ENCODE data around the gene COL23A1.
"Not testable (repeated sequence)": the region's sequence is repeated elsewhere in the genome, so short reads cannot be mapped to it uniquely, and the experiment has no call there.

COL23A1 gene

DNA sequence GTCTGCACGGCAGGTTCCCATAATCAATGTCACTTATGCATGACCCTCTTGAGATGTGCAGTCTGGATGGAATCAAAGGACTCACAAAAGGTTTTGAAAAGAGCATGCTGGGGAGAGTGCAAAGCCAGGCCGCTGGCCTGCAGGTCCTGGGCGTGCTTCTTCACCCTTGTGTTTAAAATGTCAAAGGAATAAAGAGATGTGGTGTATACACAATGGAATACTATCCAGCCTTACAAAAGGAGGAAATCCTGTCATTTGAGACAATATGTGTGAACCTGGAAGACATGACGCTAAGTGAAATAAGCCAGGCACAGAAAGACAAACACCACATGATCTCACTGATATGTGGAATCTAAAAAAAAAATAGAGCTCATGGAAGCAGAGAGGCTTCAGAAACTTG lies 220.1 kb downstream of the COL23A1 start:
- no peak for DNase-seq

DNA sequence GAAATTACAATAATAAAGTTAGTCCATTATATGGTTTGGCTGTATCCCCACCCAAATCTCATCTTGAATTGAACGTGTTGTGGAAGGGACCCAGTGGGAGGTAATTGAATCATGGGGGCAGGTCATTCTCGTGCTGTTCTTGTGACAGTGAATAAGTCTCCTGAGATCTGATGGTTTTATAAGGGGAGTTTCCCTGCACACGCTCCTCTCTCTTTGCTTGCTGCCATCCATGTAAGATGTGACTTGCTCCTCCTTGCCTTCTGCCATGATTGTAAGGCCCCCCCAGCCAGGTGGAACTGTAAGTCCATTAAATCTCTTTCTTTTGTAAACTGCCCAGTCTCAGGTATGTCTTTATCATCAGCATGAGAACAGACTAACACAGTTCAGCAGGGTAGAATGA lies 220.7 kb downstream of the COL23A1 start:
- DNase-seq, result not testable (repeated sequence)

DNA sequence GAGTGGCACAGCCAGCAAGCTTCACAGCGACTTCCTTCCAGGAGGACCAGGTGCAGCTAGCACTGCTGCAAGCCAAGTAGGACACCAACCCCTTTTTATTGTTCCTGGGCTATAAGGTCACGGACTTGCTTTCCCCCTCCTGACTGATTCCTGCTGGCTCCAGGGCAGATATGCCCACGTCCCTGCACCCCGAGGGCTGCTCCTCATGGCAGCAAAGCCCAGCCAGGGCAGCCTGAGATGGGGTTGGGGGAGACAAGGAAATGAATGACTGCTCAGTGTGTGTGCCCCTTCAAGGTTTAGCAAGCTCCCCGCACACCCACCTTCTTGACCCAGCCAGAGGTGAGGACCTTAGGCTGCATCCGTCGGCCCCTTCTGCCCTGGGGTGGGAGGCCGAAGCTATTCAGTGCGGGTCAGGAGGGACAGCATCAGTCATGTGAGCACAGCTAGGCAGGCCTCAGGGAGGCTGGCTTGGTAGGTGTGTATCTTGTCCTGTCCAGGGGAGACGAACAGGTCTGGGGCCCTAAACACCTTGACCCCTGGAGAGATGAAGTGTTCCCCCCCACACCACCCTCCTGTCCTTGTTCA lies 221.4 kb downstream of the COL23A1 start:
- no peak for DNase-seq

DNA sequence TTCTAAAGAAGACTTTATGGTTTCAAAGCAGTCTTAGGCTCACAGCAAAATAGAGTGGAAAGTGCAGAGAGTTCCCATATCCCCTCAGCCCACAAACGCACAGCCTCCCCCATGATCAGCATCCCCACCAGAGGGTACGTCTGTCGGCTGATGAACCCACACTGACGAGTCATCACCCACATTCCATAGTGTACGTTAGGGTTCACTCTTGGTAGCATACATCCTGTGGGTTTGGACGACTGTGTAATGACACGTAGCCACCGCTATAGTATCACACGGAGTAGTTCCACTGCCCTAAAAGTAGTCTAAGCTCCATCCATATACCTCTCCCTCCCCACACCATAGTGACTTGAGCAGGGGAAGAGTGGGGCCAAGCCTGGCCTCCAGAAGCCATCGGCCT lies 221.9 kb downstream of the COL23A1 start:
- no peak for DNase-seq

DNA sequence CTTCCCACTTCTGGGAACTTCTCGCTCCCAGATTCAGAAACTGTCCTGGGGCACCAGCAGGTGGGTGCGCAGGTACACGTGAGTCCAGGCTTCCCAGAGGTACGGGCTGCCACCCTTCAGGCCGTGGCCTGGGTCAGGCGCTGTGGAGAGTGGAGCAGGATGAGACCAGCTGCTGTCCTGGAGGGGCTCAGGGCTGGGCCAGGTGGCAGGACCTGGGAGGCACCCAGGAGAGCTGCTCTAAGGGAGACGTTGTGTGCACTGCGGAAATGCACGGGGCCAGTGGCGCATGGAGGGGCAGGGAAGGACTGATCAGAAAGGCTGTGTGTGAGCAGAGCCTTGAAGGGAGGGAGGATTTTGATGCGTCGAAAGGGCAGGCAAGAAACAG lies 222.5 kb downstream of the COL23A1 start:
- no peak for DNase-seq

DNA sequence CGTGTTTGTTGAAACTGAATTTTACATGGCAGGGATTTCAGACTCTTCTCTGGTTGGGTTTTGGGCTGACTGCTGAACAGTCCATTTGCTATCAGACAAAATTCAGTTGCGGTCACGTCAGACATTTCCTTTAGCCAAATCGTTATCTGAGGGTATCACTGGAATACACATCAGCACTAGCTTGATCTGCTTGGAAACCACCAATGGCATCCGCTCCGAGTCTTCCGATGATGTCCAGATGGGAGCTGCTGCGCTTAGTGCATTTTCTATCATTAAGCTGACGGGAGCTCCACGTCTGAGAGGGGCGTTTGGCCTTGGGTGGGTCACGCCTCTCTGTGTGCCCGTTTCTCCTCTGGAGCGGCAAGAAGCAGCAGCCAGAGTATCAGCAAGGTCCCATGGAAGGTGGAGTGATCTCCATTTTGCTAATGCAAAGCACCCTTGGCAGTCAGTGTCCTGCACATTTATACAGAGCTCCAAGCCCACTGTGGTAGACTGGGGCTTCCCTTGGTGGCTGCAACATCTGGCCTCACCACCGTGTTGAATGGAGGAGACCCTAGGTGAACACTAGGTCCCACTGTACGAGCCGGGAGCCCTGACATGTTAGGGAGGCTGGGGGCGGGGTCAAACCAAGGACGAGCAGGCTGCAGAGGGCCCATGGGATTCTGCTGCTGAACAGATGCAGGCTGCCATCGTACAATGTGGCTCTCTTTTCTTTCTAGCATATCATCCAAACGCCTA lies 223.0 kb downstream of the COL23A1 start:
- DNase-seq, result no peak

DNA sequence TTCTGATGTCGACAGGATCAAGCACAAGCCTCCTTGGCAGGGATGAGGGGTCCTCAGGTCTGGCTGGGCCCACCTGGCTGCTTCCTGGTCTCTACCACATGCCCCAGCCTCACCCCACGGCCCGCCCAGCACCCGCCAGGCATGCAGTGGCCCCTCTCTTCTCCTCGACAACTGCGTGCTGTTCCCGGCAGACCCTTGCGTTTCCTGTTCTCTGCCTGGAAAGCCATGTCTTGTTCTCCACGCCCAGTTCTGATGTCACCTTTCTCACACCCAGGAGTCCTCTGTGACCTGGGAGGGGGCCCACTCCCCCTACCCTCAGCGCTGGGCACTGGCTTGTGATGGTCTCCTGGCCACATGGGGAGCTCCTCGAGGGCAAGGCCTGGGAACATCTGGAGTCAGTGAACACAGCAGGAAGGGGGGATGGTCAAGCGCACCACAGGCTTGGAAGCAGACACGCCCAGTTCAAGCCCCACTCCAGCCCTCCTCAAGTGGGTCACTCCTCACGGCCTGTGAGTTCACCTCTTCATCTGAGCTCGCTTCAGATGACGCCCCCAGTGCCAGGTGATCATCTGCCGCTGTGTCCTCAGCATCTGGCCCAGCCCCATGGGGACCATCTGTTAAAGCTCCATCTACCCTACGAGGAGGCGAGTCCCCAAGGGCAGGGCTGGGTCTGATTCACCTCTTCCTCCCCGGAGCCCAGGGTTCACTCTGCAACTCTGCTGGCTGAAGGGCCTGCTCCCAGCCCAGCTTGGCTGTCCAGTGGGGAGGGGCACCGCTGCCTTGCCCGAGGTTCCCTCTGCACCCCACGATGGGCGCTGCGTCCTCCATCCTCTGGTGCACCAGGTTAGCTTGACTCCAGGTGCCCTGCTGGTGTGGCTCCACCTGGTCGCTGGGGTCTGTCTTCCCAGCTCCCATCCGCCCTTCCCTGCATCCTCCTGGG lies 224.4 kb downstream of the COL23A1 start:
- DNase-seq, result no peak

DNA sequence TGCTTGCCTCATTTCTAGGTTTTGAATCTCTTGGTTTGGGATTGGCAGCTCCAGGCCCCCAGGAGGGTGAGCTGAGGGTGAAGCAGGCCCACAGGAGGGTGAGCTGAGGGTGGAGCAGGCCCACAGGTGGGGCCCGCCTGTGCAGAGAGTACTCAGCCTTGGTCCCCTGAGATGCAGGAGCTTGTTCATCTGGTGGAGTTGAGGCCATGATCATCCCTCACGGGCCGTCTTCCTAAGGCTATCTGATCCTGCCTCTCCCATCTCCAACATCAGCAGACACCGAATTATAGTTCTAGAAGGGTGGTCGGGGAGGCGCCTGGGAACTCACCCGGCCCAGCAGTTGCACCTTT lies 225.9 kb downstream of the COL23A1 start:
- DNase-seq, result no peak

DNA sequence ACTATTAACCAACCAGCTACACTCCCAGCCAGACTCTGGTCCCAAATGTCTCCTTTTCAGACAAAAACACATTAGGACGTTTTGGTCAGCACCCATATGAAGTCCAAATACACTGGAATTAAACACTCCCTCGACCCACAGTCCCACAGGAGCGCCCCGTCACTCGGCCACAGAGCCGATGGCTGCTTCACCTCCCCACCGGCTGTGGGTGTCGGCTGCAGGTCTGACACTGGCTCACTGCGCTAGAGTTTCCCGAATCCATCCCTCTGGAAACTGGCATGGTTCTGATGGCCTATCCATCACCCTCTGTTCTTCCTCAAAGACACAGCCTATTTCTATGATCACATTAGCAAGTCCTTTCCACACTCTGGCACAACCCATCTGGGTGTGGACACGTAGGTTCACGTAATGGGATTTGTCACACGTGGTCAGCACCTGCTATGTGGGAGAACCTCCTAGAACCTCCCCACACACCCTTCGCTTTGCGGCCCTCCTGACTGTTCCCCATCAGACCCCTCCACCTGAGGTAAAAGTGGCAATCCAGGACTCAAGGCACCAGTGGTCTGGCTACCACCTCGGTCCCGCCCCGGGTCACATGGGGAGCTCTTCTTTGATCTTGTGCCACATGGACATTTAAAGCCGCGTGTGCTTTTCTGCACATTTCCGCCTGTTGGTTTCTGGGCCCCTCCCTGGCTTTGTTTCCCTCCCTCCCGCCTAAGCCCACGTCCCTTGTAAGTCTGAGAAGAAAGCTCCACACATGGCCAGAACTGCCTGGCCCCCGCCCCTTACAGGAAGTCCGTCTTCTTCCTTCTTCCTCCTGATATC lies 226.5 kb downstream of the COL23A1 start:
- DNase-seq, result no peak

DNA sequence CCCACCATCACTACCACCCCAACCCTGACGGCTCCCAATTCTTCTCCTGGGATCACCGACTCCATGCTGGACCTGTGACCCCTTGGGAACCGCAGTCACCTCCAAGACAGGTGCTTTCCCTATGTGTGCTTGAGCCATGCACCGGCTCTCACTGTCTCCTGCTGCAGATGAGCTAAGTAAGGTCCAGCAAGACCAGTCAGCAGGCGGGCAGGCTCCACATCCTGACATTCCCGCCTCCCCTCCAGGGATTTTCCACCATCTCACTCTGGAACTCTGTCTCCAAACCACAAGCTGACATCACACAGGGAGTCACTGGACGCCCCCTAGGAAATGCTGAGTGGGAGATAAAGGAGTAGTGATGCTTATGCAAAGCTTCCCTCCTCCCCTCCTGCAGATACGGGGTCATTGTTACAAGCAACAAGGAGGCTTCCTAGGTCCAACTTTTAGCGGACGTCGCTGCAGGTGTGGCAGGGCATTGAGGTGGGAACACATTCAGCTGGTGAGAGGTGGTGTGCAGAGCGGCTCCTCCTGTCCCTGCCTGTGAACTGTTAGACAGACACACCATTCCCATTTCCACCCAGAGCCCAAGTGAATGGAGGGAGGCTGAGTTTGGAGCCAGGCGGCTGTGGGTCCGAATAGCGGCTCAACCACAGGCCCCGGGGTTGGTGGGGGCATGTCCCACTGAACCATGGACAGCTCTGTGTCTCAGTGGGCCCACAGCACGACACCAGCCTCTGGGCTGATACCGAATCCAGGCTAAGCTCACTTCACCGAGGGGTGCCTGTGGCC lies 228.3 kb downstream of the COL23A1 start:
- DNase-seq, result no peak

DNA sequence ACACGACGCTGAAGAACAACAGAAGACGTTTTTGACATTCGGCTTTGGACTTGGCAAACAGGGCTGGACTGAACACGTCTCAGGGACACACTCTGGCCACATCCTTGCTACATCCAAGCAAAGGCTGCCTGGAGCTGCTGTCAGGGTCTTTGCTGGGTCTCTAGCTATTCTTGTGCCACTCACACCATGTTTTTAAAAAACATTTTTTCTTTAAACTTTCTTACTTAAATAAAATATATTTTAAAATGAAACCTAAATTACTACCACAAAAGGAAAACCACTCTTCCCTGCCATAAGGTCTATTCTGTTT lies 229.3 kb downstream of the COL23A1 start:
- no peak for DNase-seq

DNA sequence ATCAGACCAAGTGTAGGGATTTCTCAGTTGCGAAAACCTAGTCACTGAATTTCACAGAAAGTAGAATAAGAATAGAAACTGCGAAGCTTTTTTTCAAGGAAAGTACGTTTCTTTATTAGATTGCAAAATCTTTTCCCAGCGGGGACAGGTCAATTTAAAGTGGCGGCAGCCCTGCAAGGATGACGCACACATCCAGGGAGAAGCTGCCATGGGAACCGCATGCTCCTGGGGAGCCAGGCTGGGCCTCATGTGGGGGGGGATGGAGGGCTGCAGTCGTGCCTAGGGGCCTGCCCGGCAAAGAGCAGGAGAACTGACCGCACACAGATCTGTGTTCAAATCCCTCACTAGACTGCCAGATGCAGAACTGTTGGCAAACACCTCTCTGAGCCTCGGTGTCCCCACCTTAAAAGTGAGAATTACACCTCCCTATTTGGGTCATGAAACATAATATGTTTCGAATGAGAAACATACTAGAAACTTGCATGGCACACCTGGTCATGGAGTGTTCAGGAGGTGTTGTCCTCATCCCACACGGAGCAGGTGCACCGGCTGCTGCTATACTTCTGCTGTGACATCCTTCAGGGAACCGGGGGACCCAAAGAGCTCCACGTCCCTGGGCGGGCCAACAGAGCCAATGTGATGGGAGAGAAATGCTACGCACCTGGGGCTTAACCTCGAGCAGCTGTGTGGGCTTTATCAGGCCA lies 229.8 kb downstream of the COL23A1 start:
- no peak for DNase-seq

DNA sequence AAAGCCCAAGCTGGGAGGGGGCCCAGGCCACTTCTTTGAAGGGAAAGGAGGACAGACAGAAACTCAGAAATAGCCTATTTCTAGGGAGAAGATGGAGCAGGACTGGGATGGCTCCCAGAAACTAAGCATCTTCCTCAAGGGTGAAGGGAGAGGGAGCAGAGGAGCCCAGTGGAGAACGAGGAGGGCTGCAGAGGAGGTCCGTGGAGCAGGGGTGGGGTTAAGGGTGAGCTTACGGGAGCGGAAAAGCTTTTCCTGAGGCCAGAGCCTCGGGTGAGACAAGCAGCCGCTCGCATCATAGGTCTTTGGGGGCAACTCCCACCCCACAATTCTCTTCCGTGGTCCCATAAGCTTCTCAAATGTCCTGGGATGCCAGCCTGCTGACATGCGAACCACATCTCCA lies 230.5 kb downstream of the COL23A1 start:
- DNase-seq, result no peak

DNA sequence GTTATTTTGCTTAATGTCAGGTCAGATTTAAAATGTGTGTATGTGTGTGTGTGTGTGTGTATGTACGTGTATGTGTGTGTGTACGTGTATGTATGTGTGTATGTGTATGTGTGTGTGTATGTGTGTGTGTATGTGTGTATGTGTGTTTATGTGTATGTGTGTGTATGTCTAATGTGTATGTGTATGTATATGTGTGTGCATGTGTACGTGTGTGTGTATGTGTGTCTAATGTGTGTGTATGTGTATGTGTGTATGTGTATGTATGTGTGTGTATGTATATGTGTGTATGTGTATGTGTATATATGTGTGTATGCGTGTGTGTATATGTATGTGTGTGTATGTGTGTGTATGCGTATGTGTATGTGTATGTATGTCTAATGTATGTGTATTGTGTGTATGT lies 232.5 kb downstream of the COL23A1 start:
- DNase-seq, result no peak

DNA sequence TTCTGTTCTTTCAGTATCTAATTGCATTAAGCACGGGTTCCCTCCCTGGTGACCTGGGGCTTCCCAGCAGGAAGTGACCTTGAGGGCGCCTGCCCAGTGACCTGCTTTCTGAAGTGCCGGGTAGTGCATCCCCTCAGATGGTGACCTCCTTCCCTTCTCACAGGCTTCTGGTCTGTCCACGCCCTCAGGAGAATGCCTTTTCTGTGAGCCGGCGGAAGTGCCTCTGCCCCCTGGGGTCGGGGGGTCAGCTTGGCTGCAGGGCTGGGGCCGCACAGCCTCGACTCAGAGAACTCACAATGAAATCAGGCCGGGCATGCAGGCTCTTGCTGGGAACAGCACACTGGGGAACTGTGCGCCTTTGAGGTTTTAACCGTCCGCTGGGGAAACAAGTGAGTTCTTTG lies 233.1 kb downstream of the COL23A1 start:
- DNase-seq, result no peak

DNA sequence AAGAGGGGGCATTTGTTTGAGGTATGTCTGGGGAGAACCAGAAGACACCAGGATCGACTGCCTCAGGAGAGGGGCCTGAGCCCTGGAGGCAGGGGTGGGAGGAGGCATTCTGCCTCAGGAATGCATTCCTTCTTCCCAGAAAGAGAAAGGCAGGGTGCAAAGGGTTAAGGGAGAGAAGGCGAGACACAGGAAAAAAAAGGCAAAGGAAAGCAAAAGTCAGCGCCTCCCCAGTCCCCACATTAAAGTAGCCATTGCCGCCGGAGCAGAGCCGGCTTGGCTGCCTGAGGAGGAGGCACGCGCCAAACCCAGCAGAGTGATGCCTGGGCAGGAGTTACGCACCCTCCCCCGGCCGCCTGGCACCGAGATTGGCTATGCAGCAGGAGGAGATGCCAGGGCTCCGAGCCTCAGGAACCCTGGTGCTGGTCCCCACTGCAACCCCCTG lies 233.7 kb downstream of the COL23A1 start:
- no peak for DNase-seq

DNA sequence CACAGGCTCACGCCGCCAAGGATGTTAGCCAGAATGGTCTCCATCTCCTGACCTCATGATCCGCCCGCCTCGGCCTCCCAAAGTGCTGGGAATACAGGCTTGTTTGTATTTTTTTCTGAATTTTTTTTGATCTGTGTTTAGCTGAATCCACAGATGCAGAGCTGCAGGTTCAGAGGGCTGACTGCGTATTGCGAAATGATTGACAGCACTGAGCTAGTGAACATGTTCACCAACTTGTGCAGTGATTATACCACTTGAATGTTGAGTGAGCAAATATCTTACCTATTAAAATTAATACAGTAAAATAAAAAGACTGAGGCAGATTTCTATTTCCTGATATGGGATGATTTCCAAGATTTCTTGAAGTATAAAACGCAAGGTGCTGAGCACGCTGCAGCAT lies 234.5 kb downstream of the COL23A1 start:
- DNase-seq, result no peak

DNA sequence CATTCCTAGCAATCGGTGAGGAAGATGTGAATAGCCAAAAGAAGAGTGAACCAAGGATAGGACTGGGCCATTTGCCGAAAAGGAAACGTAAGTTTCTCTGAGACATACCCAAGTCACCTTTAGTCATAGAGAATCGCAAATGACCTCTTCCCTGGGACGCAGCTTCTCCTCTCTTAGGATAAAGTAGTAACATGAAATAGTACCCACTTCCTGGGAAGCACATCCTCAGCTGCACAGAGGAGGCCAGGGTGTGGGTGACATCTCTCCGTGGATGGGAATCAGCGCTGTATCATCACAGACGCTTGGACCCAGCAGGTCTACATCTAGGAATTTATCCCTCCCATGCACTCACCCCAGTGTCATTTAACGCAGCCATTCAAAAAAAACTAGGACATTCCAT lies 236.7 kb downstream of the COL23A1 start:
- DNase-seq, result no peak

DNA sequence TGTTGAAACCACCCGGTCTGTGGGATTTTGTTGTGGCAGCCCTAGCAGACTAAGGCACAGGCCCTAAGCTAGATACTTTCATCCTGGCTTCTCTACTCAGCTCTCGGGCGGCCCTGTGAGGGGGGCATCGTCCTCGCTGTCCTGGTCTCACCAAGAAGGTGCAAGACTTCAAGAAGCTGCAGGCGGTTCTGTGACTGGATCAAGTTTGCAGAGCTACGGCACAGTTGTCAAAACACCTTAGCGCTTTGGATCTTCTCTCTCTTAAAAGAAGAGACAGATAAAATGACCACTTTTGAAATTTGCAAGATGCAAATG lies 238.2 kb downstream of the COL23A1 start:
- DNase-seq, result no peak

DNA sequence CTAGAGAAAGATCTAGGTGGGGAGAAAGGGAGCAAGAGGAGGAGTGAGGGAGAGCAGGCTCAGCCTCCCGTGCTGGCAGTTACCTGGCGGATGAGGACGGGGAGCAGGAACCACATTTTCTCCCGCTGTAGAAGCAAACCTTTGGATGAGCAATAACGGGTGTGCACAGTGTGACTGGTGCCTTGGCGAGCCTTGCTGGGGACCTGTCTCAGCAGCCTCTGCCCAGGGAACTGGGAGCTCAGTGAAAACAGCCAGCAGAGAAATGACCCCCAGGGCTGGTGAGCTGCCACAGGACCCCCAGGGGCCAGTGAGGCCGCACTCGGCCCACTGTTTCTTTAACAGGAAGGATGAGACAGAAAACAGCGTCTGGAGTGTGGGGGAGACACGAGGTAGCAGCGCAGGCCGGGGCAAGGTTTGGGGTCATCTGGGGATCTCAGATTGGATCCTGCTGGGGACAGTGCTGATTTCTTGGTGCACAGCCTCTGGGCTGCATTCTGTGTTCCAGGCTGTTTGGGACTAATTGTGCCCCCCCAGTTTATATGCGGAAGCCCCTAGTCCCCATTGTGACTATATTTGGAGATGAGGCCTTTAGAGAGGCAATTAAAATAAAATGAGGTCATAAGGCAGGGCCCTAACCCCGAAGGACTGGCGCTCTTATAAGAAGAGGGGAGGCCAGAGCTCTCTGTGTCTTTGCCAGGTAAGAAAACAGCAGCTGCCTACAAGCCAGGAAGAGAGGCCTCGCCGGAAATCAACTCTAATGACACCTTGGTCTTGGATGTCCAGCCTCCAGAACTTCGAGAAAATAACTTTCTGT lies 238.8 kb downstream of the COL23A1 start:
- DNase-seq, result no peak
